Measurements from ENCODE around the gene GRK3.
"Not testable (repeated sequence)": the region's sequence is repeated elsewhere in the genome, so short reads cannot be mapped to it uniquely, and the experiment has no call there.

The GRK3 gene

GRCh38 chr22:25555586-25555985, 8.9 kb upstream of the GRK3 start:
- DNase-seq, result no peak
- Histone ChIP-seq H3K27ac (no peak overlapping the region), H3K27me3 (no peaks in the 10 kb centered on the region), H3K4me3 (no peak overlapping the region), H3K4me1 (no peaks in the 10 kb centered on the region), H3K9me3 (no peaks in the 10 kb centered on the region), H3K36me3 (no peaks in the 10 kb centered on the region)
- TF ChIP-seq CTCF (IDR thresholded peaks at IDR 0.05), result no peak
- intact Hi-C loops (cut with DNase I; ENCODE audit: low total_unique reads), result loop anchor here (10.0 kb wide), 1 partner anchor 219 kb away; no protein-coding TSS in a partner anchor

- no peak for DNase-seq
- H3K36me3 ChIP-seq, result no peaks in the 10 kb centered on the region
- no peaks in the 10 kb centered on the region for H3K9me3 ChIP-seq
- no peaks in the 10 kb centered on the region for H3K27me3 ChIP-seq
- no peak overlapping the region for H3K27ac ChIP-seq
- intact Hi-C loops (cut with DNase I; ENCODE audit: low total_unique reads), result loop anchor here (10.0 kb wide), 1 partner anchor 218 kb away; no protein-coding TSS in a partner anchor
- TF ChIP-seq CTCF (IDR thresholded peaks at IDR 0.05), result no peak
- no peak overlapping the region for H3K4me3 ChIP-seq
- H3K4me1 ChIP-seq, result no peaks in the 10 kb centered on the region
These were observed 7.3 kb upstream of the GRK3 start for GRCh38 chr22:25557218-25557617.

GRCh38 chr22:25558341-25558740, 6.1 kb upstream of the GRK3 start:
- no peak for TF ChIP-seq CTCF (IDR thresholded peaks at IDR 0.05)
- intact Hi-C loops (cut with DNase I; ENCODE audit: low total_unique reads), result loop anchor here (10.0 kb wide), 1 partner anchor 216 kb away; no protein-coding TSS in a partner anchor
- Histone ChIP-seq H3K36me3 (no peaks in the 10 kb centered on the region), H3K9me3 (no peaks in the 10 kb centered on the region), H3K4me1 (peaks cover 0 to 1% (median under 1%) of the 10 kb centered on the region in 4 donors), H3K4me3 (no peak overlapping the region), H3K27ac (no peak overlapping the region), H3K27me3 (no peaks in the 10 kb centered on the region)
- no peak for DNase-seq

- intact Hi-C loops (cut with DNase I; ENCODE audit: low total_unique reads), result loop anchor here (10.0 kb wide), 1 partner anchor 215 kb away; no protein-coding TSS in a partner anchor
- H3K4me3 ChIP-seq, H3K27ac ChIP-seq, H3K36me3 ChIP-seq, H3K9me3 ChIP-seq, H3K27me3 ChIP-seq, DNase-seq: not testable (repeated sequence)
- peaks cover 0 to 12% (median 4%) of the 10 kb centered on the region in 4 donors for H3K4me1 ChIP-seq
These were observed 4.6 kb upstream of the GRK3 start for GRCh38 chr22:25559910-25560309.

GRCh38 chr22:25561182-25561581, 3.3 kb upstream of the GRK3 start:
- H3K27me3 ChIP-seq; H3K27ac ChIP-seq; intact Hi-C loops (cut with DNase I; ENCODE audit: low total_unique reads); H3K4me3 ChIP-seq; DNase-seq; H3K9me3 ChIP-seq; H3K36me3 ChIP-seq: not testable (repeated sequence)
- H3K4me1 ChIP-seq, result peaks cover 0 to 21% (median 13%) of the 10 kb centered on the region in 4 donors

- DNase-seq; intact Hi-C loops (cut with DNase I; ENCODE audit: low total_unique reads): not testable (repeated sequence)
These were observed 2.5 kb upstream of the GRK3 start for GRCh38 chr22:25561927-25562326.

GRCh38 chr22:25562966-25563760, 1.3 kb upstream of the GRK3 start:
- H3K9me3 ChIP-seq; H3K36me3 ChIP-seq; DNase-seq; intact Hi-C loops (cut with DNase I; ENCODE audit: low total_unique reads); H3K27me3 ChIP-seq: not testable (repeated sequence)
- Histone ChIP-seq H3K4me3 (peak overlapping the region; percentile 77 to 83), H3K27ac (peak overlapping the region; percentile 3 to 61), H3K4me1 (peaks cover 0 to 22% (median 14%) of the 10 kb centered on the region in 4 donors)

More at GRCh38 chr22:25561927-25562326, 2.5 kb upstream of the GRK3 start:
- not testable (repeated sequence) for H3K9me3 ChIP-seq, H3K36me3 ChIP-seq, H3K27ac ChIP-seq, H3K4me3 ChIP-seq, H3K27me3 ChIP-seq
- H3K4me1 ChIP-seq, result peaks cover 0 to 22% (median 14%) of the 10 kb centered on the region in 4 donors
